C4-2B (cell line): Measurements from ENCODE around the gene SYPL2.

Source experiments
- H3K27ac ChIP-seq: fragments of 450-650 bp; 2 replicates; pipeline ENCODE4 v1.5.1; 2017
- CTCF ChIP-seq: fragments of 450-650 bp; conservative IDR thresholded peaks from 2 replicates; pipeline ENCODE4 v1.5.1; 2017; ENCODE audit warnings: mild to moderate bottlenecking
- ZFX ChIP-seq: fragments of 450-650 bp; IDR thresholded peaks from 2 replicates; pipeline ENCODE4 v1.6.1; 2017

Gene SYPL2

GRCh38 chr1:109454497-109455133 lies 11.7 kb upstream of the SYPL2 start:
- no peak overlapping the region for H3K27ac ChIP-seq
- TF ChIP-seq ZFX (no peak), CTCF (no peak)

- no peak for TF ChIP-seq ZFX
- no peak for TF ChIP-seq CTCF
- H3K27ac ChIP-seq = no peak overlapping the region
These were observed 8.5 kb upstream of the SYPL2 start for GRCh38 chr1:109457819-109458218.

GRCh38 chr1:109466125-109466451 lies 258 bp upstream of the SYPL2 start:
- no peak for TF ChIP-seq CTCF
- no peak for TF ChIP-seq ZFX
- no peak overlapping the region for H3K27ac ChIP-seq

GRCh38 chr1:109467301-109467777 lies 993 bp downstream of the SYPL2 start:
- H3K27ac ChIP-seq = no peak overlapping the region
- TF ChIP-seq CTCF (no peak), ZFX (no peak)

- no peak for TF ChIP-seq CTCF
- TF ChIP-seq ZFX = no peak
- H3K27ac ChIP-seq = no peak overlapping the region
These were observed 1.7 kb downstream of the SYPL2 start for GRCh38 chr1:109468061-109468460.

- TF ChIP-seq CTCF (no peak), ZFX (no peak)
- H3K27ac ChIP-seq = no peak overlapping the region
These were observed 2.6 kb downstream of the SYPL2 start for GRCh38 chr1:109468903-109469302.

GRCh38 chr1:109470245-109470644 lies 3.9 kb downstream of the SYPL2 start:
- no peak overlapping the region for H3K27ac ChIP-seq
- no peak for TF ChIP-seq ZFX
- no peak for TF ChIP-seq CTCF
